HL-60 (cell line): Measurements from ENCODE around the gene LGALS3.

Experiments
- DNase-seq, 2 experiments: peaks; one replicate each; pipeline ENCODE4 v3.0.0-alpha.2; 2010 to 2020; ENCODE audit warnings: low read depth in 1 of 2, low spot score in 1 of 2
- H3K27ac ChIP-seq: fragments of 250-450 bp; sonication (Bioruptor Pico); replicated peaks from 2 replicates; pipeline ENCODE4 v1.5.1; 2020; ENCODE audit warnings: mild to moderate bottlenecking, moderate library complexity
- H3K27me3 ChIP-seq: fragments of 250-450 bp; sonication (Bioruptor Pico); 2 replicates; pipeline ENCODE4 v1.5.1; 2021; ENCODE audit warnings: mild to moderate bottlenecking, moderate library complexity; ENCODE audit not compliant: insufficient read depth, poor library complexity, severe bottlenecking
- H3K4me3 ChIP-seq: replicated peaks from 2 replicates; pipeline ENCODE4 v1.5.1; 2011; ENCODE audit warnings: mild to moderate bottlenecking, control low read depth, low read length; ENCODE audit not compliant: insufficient read depth
- CTCF ChIP-seq: IDR thresholded peaks from one replicate; pipeline ENCODE4 v1.5.1; 2011; ENCODE audit warnings: low read length, control low read depth, inconsistent platforms; ENCODE audit not compliant: insufficient read depth
- GABPA ChIP-seq: IDR thresholded peaks from 2 replicates; pipeline ENCODE4 v1.6.1; 2012; ENCODE audit warnings: low read depth
- POLR2AphosphoS5 ChIP-seq: IDR thresholded peaks from 2 replicates; pipeline ENCODE4 v1.6.1; 2012; ENCODE audit warnings: low read depth
- REST ChIP-seq: IDR thresholded peaks from 2 replicates; pipeline ENCODE4 v1.6.1; 2012; ENCODE audit warnings: low read depth; ENCODE audit not compliant: insufficient replicate concordance
- SPI1 ChIP-seq: IDR thresholded peaks from 2 replicates; pipeline ENCODE4 v1.6.1; 2012; ENCODE audit warnings: low read depth, mild to moderate bottlenecking, borderline replicate concordance

The LGALS3 gene

GRCh38 chr14:55103005-55103640 is 25.9 kb upstream of the LGALS3 start:
- DNase-seq: no peak
- TF ChIP-seq POLR2AphosphoS5: no peak
- no peak for TF ChIP-seq REST
- TF ChIP-seq CTCF: no peak
- TF ChIP-seq SPI1: no peak
- TF ChIP-seq GABPA: no peak
- Histone ChIP-seq H3K4me3 (no peak overlapping the region), H3K27me3 (no peaks in the 10 kb centered on the region), H3K27ac (peak overlapping the region; percentile 55)

- H3K27me3 ChIP-seq: no peaks in the 10 kb centered on the region
- TF ChIP-seq CTCF (no peak), REST (no peak), SPI1 (no peak; the same call in 1 of the 2 replicates), GABPA (no peak), POLR2AphosphoS5 (no peak)
- peak; percentile 60 to 79 for DNase-seq
- H3K27ac ChIP-seq: peak overlapping the region; percentile 55
- H3K4me3 ChIP-seq: no peak overlapping the region
Observed at GRCh38 chr14:55103971-55104954, 24.8 kb upstream of the LGALS3 start.

GRCh38 chr14:55105991-55106390 is 23.1 kb upstream of the LGALS3 start:
- no peak for TF ChIP-seq POLR2AphosphoS5
- no peak for TF ChIP-seq GABPA
- TF ChIP-seq REST: no peak
- TF ChIP-seq SPI1: no peak
- no peak for DNase-seq
- no peak overlapping the region for H3K27ac ChIP-seq
- H3K4me3 ChIP-seq: no peak overlapping the region
- H3K27me3 ChIP-seq: no peaks in the 10 kb centered on the region
